ENCODE results near the gene NAA10.

NAA10 gene

DNA sequence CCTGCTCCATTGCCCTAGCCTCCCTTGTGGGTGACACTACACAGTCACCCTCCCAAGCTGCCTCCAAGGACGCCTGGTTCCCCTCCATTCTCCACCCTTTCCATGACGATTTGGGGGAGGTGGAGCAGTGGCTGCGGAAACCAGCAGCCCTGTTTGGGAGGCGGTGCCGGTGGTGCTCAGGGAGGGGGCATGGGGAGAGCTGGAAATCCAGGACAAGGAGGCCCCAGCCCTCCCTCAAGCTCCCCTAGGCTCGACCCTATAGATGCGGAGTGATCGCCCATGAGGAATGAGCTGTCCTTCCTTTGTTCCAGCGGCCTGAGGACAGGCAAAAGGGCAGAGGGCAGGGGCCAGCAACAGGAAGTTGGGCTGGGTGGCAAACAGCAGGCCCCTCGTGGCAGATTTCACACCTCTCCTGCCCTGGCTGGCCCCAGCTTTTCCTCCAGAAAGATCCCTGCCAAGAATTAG, 13.2 kb upstream of the NAA10 start:
- TF ChIP-seq GLIS2 (tag by site-specific recombination; IDR thresholded peaks at IDR 0.05) (peak; percentile 48; the same call in 1 of the 2 replicates), ZEB2 (tag by site-specific recombination; IDR thresholded peaks at IDR 0.05) (no peak), ZNF16 (tag by site-specific recombination; IDR thresholded peaks at IDR 0.05; ENCODE audit: low read depth) (no peak)
- TF ChIP-seq, protein P1, sequence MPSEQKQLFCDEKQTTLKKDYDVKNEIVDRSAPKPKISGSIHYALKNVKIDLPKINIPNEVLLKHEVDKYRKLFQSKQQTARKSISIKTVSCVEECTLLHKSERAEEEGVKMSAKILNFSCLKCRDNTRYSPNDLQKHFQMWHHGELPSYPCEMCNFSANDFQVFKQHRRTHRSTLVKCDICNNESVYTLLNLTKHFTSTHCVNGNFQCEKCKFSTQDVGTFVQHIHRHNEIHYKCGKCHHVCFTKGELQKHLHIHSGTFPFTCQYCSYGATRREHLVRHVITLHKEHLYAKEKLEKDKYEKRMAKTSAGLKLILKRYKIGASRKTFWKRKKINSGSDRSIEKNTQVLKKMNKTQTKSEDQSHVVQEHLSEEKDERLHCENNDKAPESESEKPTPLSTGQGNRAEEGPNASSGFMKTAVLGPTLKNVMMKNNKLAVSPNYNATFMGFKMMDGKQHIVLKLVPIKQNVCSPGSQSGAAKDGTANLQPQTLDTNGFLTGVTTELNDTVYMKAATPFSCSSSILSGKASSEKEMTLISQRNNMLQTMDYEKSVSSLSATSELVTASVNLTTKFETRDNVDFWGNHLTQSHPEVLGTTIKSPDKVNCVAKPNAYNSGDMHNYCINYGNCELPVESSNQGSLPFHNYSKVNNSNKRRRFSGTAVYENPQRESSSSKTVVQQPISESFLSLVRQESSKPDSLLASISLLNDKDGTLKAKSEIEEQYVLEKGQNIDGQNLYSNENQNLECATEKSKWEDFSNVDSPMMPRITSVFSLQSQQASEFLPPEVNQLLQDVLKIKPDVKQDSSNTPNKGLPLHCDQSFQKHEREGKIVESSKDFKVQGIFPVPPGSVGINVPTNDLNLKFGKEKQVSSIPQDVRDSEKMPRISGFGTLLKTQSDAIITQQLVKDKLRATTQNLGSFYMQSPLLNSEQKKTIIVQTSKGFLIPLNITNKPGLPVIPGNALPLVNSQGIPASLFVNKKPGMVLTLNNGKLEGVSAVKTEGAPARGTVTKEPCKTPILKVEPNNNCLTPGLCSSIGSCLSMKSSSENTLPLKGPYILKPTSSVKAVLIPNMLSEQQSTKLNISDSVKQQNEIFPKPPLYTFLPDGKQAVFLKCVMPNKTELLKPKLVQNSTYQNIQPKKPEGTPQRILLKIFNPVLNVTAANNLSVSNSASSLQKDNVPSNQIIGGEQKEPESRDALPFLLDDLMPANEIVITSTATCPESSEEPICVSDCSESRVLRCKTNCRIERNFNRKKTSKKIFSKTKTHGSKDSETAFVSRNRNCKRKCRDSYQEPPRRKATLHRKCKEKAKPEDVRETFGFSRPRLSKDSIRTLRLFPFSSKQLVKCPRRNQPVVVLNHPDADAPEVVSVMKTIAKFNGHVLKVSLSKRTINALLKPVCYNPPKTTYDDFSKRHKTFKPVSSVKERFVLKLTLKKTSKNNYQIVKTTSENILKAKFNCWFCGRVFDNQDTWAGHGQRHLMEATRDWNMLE (tag by site-specific recombination; conservative IDR thresholded peaks at IDR 0.05; ENCODE audit: low read depth), result no peak
- no peak overlapping the region for H3K27ac ChIP-seq (ENCODE audit: extremely low read depth, low read depth, low read length)
- no peaks in the 10 kb centered on the region for H3K9me3 ChIP-seq (ENCODE audit: control insufficient read depth, insufficient read depth, low read depth, low read length)
- CTCF ChIA-PET, result interaction anchor here (0.6 to 10.9 kb wide), 14 partner anchors 10 to 1006 kb away, joined by 3 to 267 read pairs (median 6); partner anchors contain the start of genes ARHGAP4, HCFC1, NAA10 and PLXNB3
- no peaks in the 10 kb centered on the region; the same call in 1 of the 2 replicates for H3K4me1 ChIP-seq (ENCODE audit: control insufficient read depth, insufficient read depth, low read length)
- H3K4me3 ChIP-seq (ENCODE audit: low read depth, low read length), result no peak overlapping the region
- H3K36me3 ChIP-seq (ENCODE audit: control insufficient read depth in 2 of 2, insufficient read depth in 1 of 2, low read length in 2 of 2), result peaks cover 26 to 54% of the 10 kb centered on the region in 2 experiments
- POLR2A ChIA-PET, result interaction anchor here (1.0 to 5.2 kb wide), 5 partner anchors 18 to 182 kb away, joined by 3 to 38 read pairs (median 3); partner anchors contain the start of genes HCFC1 and TMEM187

DNA sequence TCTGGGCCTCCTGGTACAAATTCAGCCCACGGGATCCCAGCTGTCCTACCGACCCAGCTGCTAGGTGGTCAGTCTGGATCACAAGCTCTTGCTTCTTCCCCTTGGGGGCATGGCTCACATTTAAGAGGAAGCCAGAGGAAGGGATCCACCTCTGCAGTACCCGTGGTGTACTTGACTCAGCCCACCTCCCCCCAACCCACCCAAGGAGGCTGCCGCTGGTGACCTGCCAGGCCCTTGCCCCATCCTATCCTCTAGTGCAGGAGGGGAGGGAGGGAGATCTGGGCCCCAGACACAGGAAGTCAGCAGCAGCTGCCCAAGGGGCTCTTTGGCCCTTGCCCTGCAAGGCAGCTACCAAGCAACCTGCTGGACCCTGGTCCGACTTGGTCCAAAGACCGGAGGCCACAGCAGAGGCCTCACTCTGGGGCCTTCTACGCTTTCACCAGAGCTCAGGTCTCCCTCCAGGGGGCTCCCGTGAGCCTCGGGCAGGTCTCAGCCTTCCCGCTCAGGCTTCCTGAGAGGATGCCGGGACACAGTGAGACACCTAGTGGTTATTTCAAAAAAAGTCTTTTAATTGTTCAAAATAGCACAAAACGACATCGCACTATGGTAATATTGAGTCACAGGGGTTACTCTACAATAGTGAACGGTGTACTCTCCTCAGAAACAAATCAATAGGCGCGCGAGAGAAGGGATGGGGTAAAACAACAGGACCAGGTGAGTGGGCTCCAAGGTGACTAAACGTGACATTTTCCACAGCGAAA, 12.4 kb upstream of the NAA10 start:
- Histone ChIP-seq H3K4me1 (ENCODE audit: control insufficient read depth, insufficient read depth, low read length) (no peaks in the 10 kb centered on the region; the same call in 1 of the 2 replicates), H3K27ac (ENCODE audit: extremely low read depth, low read depth, low read length) (no peak overlapping the region), H3K36me3 (ENCODE audit: control insufficient read depth in 2 of 2, insufficient read depth in 1 of 2, low read length in 2 of 2) (peaks cover 23 to 46% of the 10 kb centered on the region in 2 experiments), H3K4me3 (ENCODE audit: low read depth, low read length) (no peak overlapping the region), H3K9me3 (ENCODE audit: control insufficient read depth, insufficient read depth, low read depth, low read length) (no peaks in the 10 kb centered on the region)
- ChIA-PET CTCF (interaction anchor here (0.5 to 10.9 kb wide), 39 partner anchors 9 to 1814 kb away, joined by 3 to 267 read pairs (median 3); partner anchors contain the start of genes ARHGAP4, HCFC1, NAA10 and PLXNB3), POLR2A (interaction anchor here (0.6 to 5.2 kb wide), 9 partner anchors 13 to 459 kb away, joined by 3 to 38 read pairs (median 8); partner anchors contain the start of genes ARHGAP4, HCFC1, NAA10 and TMEM187)
- TF ChIP-seq ZNF549 (tag by site-specific recombination; IDR thresholded peaks at IDR 0.05) (no peak), GLIS1 (tag by site-specific recombination; IDR thresholded peaks at IDR 0.05) (no peak), ZSCAN30 (tag by site-specific recombination; IDR thresholded peaks at IDR 0.05) (peak; percentile 74; the same call in 1 of the 2 replicates), SP3 (tag by site-specific recombination; IDR thresholded peaks at IDR 0.05) (no peak; the same call in 1 of the 2 replicates), ZNF654 (tag by site-specific recombination; IDR thresholded peaks at IDR 0.05; ENCODE audit: low read depth) (peak; percentile 89), ZBTB8A (tag by site-specific recombination; IDR thresholded peaks at IDR 0.05) (0 out of 2 replicates have a peak, but pooled peaks have one; percentile 14), ZNF596 (tag by site-specific recombination; IDR thresholded peaks at IDR 0.05) (no peak), ZXDB (tag by site-specific recombination; IDR thresholded peaks at IDR 0.05) (0 out of 2 replicates have a peak, but pooled peaks have one; percentile 18), EGR2 (tag by site-specific recombination; IDR thresholded peaks at IDR 0.05; ENCODE audit: low read depth) (0 out of 2 replicates have a peak, but pooled peaks have one; percentile 6), KLF8 (tag by site-specific recombination; IDR thresholded peaks at IDR 0.05) (0 out of 2 replicates have a peak, but pooled peaks have one; percentile 31), FEZF1 (tag by site-specific recombination; IDR thresholded peaks at IDR 0.05) (no peak), ZNF146 (tag by site-specific recombination; IDR thresholded peaks at IDR 0.05) (no peak; the same call in 1 of the 2 replicates), ZBTB17 (tag by site-specific recombination; IDR thresholded peaks at IDR 0.05) (peak; percentile 43; the same call in 1 of the 2 replicates), ZNF777 (tag by site-specific recombination; IDR thresholded peaks at IDR 0.05; ENCODE audit: borderline replicate concordance) (no peak), ZFP37 (tag by site-specific recombination; IDR thresholded peaks at IDR 0.05) (no peak), ZNF416 (tag by site-specific recombination; IDR thresholded peaks at IDR 0.05) (no peak), ZNF626 (tag by site-specific recombination; IDR thresholded peaks at IDR 0.05) (no peak)
- TF ChIP-seq, protein P2, sequence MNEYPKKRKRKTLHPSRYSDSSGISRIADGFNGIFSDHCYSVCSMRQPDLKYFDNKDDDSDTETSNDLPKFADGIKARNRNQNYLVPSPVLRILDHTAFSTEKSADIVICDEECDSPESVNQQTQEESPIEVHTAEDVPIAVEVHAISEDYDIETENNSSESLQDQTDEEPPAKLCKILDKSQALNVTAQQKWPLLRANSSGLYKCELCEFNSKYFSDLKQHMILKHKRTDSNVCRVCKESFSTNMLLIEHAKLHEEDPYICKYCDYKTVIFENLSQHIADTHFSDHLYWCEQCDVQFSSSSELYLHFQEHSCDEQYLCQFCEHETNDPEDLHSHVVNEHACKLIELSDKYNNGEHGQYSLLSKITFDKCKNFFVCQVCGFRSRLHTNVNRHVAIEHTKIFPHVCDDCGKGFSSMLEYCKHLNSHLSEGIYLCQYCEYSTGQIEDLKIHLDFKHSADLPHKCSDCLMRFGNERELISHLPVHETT (tag by site-specific recombination; IDR thresholded peaks at IDR 0.05), result no peak
- TF ChIP-seq, protein P3, sequence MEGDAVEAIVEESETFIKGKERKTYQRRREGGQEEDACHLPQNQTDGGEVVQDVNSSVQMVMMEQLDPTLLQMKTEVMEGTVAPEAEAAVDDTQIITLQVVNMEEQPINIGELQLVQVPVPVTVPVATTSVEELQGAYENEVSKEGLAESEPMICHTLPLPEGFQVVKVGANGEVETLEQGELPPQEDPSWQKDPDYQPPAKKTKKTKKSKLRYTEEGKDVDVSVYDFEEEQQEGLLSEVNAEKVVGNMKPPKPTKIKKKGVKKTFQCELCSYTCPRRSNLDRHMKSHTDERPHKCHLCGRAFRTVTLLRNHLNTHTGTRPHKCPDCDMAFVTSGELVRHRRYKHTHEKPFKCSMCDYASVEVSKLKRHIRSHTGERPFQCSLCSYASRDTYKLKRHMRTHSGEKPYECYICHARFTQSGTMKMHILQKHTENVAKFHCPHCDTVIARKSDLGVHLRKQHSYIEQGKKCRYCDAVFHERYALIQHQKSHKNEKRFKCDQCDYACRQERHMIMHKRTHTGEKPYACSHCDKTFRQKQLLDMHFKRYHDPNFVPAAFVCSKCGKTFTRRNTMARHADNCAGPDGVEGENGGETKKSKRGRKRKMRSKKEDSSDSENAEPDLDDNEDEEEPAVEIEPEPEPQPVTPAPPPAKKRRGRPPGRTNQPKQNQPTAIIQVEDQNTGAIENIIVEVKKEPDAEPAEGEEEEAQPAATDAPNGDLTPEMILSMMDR (tag by site-specific recombination; IDR thresholded peaks at IDR 0.05), result peak; percentile 96
